Ishikawa (cell line): ENCODE measurements around the gene MORN4.

ENCODE experiments used
- CREB1 ChIP-seq: IDR thresholded peaks from 2 replicates; pipeline ENCODE4 v1.6.1; 2012; ENCODE audit warnings: low read depth
- TAF1 ChIP-seq: IDR thresholded peaks from 2 replicates; pipeline ENCODE4 v1.6.1; 2012; ENCODE audit warnings: low read depth, mild to moderate bottlenecking
- YY1 ChIP-seq: IDR thresholded peaks from 2 replicates; pipeline ENCODE4 v1.6.1; 2012; ENCODE audit warnings: low read depth
- TF ChIP-seq, protein P1 (sequence below): IDR thresholded peaks from 2 replicates; pipeline ENCODE4 v1.6.1; 2012

DNA sequence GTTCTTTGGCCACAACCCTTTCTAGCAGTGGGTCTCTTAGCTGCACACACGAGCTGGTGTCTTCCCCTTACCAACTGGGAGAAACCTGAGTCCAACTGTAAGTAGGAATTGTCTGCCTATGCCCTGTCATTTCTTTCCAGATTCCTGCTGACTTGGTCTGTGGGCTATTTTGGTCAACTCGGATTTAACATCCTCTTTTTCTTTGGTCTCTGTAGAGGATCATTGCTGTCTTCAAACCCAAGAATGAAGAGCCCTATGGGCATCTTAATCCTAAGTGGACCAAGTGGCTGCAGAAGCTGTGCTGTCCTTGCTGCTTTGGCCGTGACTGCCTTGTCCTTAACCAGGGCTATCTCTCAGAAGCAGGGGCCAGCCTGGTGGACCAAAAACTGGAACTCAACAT, 17.4 kb upstream of the MORN4 start:
- TF ChIP-seq YY1 (no peak), TAF1 (no peak), CREB1 (no peak)
- TF ChIP-seq, protein P1, sequence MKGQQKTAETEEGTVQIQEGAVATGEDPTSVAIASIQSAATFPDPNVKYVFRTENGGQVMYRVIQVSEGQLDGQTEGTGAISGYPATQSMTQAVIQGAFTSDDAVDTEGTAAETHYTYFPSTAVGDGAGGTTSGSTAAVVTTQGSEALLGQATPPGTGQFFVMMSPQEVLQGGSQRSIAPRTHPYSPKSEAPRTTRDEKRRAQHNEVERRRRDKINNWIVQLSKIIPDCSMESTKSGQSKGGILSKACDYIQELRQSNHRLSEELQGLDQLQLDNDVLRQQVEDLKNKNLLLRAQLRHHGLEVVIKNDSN, result no peak
